Measurements from ENCODE around the gene EPHA1.

The EPHA1 gene

DNA sequence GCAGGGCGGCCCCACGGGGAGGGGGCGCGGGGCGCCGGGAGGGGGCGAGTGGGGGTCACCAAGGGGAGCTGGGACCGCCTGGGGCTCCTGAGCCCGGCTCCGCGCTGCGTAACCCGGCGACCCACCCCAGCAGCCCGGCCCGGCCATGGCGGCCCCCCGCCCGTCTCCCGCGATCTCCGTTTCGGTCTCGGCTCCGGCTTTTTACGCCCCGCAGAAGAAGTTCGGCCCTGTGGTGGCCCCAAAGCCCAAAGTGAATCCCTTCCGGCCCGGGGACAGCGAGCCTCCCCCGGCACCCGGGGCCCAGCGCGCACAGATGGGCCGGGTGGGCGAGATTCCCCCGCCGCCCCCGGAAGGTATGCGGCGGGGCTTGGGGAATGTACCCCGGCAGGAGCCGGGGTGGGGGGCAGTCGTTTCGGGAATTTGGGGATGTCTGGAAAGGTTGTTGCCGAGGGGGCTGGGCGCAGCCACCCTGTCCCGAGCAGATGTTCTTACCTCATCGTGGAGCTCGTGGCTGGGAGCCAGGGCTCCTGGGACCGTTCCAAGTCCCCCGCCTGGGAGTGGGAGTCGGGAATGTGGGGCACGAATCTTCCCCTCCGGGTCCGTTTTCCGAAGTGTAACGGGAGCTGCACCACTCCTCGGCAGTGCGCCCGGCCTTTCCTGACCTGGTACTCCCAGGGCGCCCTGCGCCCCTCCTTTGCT is 27.1 kb downstream of the EPHA1 start:
- TF ChIP-seq, protein P1, sequence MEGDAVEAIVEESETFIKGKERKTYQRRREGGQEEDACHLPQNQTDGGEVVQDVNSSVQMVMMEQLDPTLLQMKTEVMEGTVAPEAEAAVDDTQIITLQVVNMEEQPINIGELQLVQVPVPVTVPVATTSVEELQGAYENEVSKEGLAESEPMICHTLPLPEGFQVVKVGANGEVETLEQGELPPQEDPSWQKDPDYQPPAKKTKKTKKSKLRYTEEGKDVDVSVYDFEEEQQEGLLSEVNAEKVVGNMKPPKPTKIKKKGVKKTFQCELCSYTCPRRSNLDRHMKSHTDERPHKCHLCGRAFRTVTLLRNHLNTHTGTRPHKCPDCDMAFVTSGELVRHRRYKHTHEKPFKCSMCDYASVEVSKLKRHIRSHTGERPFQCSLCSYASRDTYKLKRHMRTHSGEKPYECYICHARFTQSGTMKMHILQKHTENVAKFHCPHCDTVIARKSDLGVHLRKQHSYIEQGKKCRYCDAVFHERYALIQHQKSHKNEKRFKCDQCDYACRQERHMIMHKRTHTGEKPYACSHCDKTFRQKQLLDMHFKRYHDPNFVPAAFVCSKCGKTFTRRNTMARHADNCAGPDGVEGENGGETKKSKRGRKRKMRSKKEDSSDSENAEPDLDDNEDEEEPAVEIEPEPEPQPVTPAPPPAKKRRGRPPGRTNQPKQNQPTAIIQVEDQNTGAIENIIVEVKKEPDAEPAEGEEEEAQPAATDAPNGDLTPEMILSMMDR (IDR thresholded peaks at IDR 0.05), result no peak

DNA sequence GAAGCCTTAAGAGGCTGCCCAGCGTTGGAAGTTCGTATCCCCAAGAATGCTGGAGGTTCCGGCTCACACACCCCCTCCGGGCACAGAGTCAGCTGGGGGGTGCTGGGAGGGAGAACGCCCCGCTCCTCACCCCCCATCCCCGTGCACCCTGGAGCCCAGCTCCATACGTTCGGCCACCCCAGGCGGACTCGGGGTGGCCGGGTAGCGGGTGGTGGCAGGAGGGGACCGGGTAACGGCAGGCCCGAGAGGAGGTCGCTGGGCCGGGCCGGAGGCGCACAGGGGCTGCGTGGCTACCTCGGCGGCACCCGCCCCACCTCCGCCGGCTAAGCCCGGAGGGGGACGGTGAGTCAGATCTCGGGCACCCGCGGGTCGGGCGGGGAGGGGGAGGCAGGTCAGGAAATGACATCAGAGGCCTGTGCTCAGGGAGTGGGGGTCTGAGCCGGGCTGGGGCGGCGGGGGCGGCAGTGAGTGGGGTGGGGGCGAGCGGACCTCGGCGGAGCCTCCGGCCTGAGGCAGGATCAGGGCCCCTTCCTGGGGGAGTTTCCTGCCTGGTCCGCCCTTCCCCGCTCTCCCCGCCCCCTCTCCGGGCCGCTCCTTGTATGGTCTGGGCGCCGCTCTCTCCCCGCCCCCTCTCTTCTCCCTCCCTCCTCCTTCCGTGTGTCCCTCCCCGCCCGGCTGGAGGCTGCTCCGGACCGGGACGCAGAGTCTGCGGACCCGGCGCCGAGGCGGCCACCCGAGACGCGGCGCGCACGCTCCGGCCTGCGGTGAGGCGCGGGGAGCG is 27.8 kb downstream of the EPHA1 start, which contains the start of gene ZYX:
TSS of gene ZYX (plus strand) at position 700 of the 781 bp plus-strand sequence. CDS start 227 bp downstream, outside the sequence.
- TF ChIP-seq, protein P1 (IDR thresholded peaks at IDR 0.05), result no peak

DNA sequence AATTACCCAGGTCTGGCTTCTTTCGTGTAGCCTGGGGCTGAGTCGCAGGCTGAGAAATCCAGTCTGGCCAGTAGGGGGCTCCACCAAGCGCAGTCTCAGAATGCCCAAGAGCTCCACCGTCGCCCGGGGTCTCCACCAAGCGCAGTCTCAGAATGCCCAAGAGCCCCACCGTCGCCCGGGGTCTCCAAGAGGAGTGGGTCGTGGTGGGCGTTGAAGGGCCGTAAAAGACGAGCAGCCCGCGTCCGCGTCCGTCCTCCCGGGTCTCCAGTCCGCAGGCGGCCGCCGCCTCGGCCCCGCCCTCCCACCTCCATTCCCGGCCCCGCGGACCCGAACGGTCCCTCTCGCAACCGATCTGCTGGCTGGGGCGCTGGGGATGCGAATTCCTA is 28.4 kb downstream of the EPHA1 start:
- TF ChIP-seq, protein P1 (IDR thresholded peaks at IDR 0.05), result peak; percentile 90

DNA sequence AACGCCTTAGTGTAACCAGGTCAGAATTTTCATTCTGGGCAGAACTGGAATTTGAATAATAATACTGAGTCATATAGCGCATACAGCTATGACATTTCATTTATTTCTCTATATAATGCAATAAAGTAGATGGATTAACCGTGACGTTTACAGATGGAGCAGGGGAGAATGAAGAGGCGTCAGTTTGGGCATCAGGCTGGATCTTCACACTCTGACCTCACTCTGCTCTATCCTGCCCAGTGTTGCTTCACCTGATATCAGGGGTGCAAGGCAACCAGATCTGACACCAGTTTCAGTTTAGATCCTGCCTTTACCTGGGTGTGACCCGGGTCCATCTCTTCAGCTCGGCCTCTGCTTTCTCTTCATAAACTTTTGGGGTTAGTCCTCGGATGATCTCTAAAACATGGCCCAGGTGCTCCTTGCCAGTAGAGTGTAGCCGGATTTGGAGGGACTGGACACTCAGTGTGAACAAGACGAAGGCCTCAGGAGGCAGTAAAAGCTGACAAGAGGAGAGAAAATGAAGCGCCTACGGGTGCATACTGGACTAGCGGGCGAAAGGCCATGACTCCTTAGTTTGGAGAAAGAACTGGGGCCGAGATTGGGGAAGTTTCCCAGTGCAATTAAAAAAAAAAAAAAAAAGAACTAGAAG is 28.9 kb downstream of the EPHA1 start:
- TF ChIP-seq, protein P1 (IDR thresholded peaks at IDR 0.05), result no peak

DNA sequence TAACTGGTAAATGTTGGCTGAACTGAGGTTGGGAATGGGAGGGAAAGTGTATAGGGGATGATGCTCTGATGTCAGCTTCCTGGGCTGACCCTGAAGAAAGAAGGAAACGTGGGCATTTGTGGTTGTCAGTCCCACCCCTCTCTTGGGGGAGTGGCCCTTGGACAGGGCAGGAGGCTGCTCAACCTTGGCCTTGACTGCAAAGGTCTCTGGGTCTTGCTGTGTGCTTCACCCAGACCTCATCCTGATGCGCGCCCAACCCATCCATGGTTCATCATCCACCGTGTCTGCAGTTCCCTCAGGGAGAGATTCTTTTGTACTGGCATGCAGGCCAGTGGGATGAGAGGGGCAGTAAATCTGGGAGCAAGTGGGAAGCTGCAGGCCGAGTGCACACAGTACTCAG is 32.3 kb downstream of the EPHA1 start:
- TF ChIP-seq, protein P1 (IDR thresholded peaks at IDR 0.05), result no peak

DNA sequence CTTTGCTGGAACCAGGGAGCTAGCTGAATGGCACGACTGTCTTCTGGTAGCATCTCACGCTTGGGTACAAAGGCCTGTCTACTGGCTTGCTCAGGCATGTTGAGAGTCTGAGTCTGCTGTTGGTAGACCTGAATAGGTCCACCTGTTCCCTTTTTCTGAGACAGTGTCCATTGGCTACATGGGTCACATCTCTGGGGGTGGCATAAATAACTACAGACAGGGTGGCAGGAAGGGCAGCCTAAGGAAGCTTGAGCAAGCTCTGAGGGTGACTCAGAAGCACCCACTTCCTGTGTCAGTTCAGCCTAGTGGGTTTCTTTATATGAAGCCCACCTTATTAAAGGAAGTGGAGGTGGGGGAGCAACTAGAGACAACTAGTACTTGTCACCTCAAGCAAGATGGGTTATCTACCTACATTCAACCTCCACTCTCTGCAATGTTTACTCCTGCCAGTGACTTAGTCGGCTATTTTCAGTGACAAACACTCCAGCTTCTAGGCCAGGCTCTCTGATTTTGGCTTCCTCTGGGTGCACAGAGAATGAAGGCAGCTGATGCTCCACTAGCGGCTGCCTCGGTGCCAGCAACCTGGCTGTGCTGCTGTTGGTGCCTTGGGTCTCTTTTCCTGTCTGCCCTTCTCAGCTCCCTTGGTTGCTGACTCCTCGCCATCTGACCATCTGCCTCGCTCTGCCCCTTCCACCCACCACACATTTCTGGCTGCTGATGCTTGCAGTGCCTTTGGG is 33.2 kb downstream of the EPHA1 start:
- TF ChIP-seq, protein P1 (IDR thresholded peaks at IDR 0.05), result no peak

DNA sequence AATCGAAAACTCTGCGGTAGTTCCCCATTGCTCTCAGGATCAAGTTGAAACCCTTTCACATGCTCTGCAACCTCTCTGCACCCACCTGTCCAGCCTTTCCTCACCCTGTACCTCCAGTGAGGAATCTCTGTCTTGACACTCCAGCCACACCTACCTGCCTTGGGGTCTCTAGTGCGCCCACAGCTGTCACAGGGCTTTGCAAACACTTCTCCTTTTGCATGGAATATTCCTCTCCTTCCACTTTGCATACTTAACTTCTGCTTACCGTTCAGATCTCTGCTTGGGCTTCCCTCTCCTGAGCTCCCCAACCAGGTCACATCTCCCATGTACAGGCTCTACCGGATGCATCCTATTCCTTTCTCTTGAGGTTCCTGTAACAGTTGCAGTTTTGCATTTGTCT is 34.1 kb downstream of the EPHA1 start:
- TF ChIP-seq, protein P1 (IDR thresholded peaks at IDR 0.05), result no peak

Data from LNCAP (cell line).